ENCODE data around the gene KCNJ12.
"Not testable (repeated sequence)": the region's sequence is repeated elsewhere in the genome, so short reads cannot be mapped to it uniquely, and the experiment has no call there.

KCNJ12 gene

GRCh38 chr17:21376081-21376758 is at the start of gene KCNJ12:
KCNJ12 (plus strand) TSS chr17:21376357; CDS start chr17:21415343, 38,986 bp downstream.
- DNase-seq (ENCODE audit: low read depth) = no peak

DNA sequence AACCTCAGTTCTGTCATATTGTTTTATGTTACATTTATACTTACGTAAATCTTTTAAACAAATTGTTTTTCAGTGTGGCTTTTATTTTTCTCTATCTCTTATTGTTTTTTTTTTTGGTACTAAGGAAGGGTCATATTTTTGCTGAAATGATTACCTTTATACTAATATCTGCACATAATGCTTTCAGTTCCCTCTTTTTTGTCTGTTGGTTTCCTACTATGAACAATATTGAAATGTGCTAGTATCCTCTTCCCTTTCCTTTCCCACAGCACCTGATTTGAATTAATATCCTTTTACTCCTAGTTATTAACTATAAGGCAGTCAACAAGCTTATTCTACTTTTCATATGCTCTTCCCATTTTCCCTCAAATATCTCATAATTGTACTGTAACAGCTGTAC is 48.2 kb upstream of the KCNJ12 start:
- DNase-seq (ENCODE audit: low read depth) = not testable (repeated sequence)

DNA sequence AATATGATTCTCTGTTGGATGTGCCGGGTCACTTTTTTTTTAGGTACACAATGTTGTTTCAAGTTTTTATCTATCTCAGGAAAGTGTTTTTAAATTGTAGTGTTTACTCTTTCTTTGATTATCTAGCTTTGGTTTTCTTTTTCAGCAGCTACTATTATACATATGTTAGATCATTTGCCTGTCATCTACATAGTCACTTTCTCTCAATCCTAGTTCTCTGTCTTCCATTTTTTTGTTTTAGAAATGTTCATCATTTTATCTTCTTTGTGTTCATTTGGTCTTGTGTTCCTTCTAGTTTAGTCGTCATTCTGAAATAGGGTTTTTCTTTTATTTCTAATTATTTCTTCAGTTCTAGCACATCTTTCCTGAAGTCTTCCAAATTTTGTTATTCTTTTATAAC is 47.4 kb upstream of the KCNJ12 start:
- DNase-seq (ENCODE audit: low read depth) = not testable (repeated sequence)

- no peak for DNase-seq (ENCODE audit: low read depth)
Measured at GRCh38 chr17:21330436-21331160, 45.6 kb upstream of the KCNJ12 start.

- DNase-seq (ENCODE audit: low read depth) = not testable (repeated sequence)
Measured at GRCh38 chr17:21336541-21337294, 39.4 kb upstream of the KCNJ12 start.

GRCh38 chr17:21337981-21338625 is 38.1 kb upstream of the KCNJ12 start:
- not testable (repeated sequence) for DNase-seq (ENCODE audit: low read depth)

DNA sequence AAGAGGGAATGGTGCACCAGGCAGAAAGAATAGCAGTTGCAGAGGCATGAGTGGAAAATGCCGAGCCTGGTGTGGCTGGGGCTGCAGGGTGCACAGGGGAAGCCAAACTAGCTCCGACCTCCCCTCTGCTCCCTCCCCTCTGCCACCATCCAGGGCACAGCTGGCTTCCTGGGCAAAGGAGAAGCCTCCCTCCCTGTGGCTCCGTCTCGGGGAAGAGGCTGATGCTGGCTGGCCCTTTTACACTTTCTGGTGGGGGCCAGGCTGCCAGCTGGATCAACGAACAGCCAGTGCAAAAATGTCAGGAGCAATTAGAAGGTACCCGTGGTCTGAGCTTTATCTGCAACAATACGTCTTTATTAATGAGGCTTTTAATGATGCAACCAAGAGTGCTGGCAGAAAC is 37.1 kb upstream of the KCNJ12 start:
- no peak for DNase-seq (ENCODE audit: low read depth)

DNA sequence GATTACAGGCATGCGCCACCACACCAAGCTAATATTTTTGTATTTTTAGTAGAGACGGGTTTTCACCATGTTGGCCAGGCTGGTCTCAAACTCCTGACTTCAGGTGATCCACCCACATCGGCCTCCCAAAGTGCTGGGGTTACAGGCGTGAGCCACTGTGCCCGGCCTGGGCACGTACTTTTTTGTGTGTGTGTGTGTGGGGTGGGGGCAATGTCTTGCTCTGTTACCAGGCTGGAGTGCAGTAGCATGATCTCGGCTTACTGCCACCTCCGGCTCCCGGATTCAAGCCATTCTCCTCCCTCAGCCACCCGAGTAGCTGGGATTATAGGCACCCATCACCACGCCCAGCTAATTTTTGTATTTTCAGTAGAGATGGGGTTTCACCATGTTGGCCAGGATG is 36.6 kb upstream of the KCNJ12 start:
- DNase-seq (ENCODE audit: low read depth) = not testable (repeated sequence)

DNA sequence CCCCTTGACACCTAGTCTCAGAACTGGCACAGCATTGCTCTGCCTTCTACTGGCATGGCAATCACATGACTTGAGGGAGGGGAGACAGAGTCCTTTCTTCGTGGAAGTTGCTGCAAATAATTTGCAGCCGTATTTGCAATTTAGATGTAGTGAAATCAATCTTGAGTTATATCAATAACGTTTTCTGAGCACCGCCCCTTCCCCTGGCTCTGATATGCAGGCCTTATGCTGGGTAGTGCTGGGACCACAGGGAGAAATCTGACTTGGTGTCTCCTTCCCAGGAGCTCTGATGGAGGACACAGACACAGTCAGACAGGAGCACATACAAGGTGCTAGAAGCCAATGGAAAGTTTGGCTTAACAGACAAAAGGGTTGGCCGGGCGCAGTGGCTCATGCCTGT is 35.8 kb upstream of the KCNJ12 start:
- not testable (repeated sequence) for DNase-seq (ENCODE audit: low read depth)

DNA sequence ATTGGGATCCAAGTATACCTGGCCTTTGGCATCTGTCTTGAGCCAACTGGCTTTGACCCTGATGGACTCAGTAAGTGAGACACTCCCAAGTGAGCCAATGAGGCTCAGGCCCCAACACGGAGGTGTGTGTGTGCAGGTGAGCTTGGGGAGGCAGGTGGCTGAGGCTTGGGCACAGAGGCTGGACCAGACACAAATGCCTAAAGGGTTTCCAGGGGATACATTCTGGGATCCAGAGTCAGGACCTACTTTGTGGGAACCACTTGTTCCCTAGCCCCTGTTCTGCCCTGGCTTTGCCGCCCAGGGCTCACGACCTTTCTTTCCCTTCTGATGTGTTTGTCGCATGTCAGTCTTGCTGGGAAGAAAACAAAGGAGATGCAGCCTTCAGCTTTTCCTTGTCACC is 34.9 kb upstream of the KCNJ12 start:
- DNase-seq (ENCODE audit: low read depth) = not testable (repeated sequence)

DNA sequence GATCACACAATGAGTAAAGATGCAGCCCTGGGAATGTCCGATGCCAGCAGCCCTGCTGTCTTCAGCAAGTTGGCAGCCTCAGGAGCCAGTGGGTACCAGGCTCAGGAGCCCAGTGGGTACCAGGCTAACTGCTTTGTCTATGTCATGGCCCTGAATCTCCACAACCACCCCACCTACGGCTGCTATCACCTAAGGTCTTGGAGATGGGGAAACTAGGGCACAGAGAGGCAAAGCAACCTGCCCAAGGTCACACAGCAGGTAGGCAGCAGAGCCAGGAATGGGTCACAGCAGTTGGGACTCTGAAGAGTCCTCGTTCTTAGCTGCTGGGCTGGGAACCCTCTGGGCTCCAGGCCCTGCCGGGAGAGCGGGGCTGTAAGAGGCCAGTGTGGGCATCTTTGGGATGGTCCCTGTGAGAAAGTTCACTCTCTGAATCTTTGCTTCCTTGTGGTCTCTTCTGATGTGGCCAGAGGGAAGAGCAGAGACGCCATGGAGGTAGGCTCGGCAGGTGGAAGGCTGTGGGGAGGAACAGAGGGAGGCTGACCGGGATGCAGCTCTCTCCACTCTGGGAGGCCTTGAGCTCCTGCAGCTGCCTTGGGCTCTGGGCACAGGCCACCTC is 34.1 kb upstream of the KCNJ12 start:
- DNase-seq (ENCODE audit: low read depth) = not testable (repeated sequence)

DNA sequence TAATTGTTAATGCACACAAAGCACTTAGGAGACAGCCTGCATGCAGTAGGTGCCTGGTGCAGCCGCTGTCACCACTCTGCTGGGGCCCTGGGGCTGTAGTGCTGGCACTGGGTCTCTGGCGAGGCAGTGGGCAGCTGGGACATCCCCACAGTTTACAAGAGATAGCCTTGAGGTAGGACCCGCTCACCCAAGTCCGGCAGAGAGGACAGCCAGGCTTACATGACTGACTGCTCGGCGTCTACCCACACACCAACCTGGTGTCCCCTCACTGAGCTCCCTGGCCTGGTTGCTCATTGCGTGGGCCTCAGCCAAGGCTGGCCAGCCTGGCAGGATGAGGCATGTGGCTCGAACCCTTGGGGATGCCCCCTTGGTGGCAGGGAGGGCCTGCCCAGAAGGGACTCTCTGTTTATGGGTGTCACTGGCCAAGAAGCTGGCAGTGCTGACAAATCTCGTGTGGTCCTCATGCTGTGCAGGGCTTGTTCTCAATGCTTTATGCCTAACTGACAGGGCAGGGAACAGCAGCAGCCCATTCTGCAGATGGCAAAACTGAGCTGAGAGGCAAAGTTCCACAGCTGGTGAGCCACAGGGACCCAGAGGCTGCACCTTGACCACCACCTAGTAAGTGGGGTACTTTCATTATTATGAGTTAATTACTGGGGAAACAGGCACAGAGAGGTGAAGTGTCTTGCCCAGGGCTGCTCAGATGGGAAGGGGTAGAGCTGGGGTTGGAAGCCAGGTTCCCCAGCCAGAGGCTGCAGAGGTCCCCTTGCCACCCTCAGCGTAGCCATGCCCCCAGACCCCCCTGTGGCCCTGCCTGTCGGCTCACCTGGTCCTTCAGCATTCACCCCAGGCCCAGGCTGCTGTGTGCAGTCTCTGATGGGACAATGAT is 32.9 kb upstream of the KCNJ12 start:
- DNase-seq (ENCODE audit: low read depth) = not testable (repeated sequence)

DNA sequence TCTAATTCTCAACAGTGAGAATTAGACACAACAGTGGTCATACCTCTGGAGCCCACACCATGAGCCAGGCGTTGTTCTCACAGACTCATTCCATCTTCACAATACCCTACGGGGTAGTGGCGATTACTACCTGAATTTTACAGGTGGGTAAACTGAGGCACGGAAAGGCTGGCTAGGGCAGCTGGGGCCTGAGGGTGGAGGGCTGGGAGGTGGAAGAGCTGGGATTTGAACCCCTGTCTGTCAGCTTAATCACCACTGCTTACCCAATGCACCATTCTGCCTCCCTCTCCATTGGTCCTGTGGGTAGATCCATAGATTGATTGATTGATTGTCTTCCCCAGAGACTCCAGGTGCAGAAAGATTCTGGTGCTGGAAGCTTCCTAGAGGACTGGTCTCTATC is 31.4 kb upstream of the KCNJ12 start:
- DNase-seq (ENCODE audit: low read depth) = not testable (repeated sequence)

DNA sequence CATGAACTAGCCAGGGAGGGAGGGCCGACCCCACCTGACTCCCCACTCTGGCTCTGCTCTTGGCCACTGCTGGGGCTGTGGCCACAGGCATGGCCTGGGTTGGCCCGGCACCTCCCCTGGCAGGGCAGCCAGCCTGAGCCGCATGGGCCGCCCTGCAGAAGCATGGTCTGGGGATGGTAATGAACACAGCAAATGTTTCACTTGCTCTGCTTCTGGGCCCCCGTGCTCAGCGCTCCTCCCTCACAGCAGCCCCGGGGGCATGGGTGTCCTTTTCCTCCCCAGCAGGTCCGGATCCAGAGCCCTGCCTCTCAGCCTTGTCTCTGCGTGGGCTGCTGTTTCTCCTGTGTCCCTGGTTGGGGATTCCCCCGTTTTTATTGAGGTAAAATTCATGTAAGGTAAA is 30.9 kb upstream of the KCNJ12 start:
- no peak for DNase-seq (ENCODE audit: low read depth)

DNA sequence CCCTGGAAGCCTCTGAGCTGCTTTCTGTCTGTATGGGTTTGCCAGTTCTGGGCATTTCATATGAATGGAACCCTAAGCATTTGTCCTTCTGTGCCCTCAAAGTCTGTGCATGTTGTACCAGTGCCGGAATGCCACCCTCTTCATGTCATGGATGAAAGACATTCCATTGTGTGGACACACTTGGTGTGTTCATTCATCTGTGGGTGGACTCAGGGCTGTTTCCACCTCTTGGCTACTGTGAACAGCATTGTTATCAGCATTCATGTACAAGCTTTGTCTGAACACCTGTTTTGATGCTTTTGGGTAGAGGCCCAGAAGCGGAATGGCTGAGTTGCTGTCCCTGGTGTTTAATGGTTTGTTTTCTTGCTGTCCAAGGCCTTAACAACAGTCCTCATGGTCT is 30.1 kb upstream of the KCNJ12 start:
- DNase-seq (ENCODE audit: low read depth) = not testable (repeated sequence)

GRCh38 chr17:21346651-21347250 is 29.4 kb upstream of the KCNJ12 start:
- not testable (repeated sequence) for DNase-seq (ENCODE audit: low read depth)

GRCh38 chr17:21347660-21348059 is 28.5 kb upstream of the KCNJ12 start:
- DNase-seq (ENCODE audit: low read depth) = not testable (repeated sequence)

DNA sequence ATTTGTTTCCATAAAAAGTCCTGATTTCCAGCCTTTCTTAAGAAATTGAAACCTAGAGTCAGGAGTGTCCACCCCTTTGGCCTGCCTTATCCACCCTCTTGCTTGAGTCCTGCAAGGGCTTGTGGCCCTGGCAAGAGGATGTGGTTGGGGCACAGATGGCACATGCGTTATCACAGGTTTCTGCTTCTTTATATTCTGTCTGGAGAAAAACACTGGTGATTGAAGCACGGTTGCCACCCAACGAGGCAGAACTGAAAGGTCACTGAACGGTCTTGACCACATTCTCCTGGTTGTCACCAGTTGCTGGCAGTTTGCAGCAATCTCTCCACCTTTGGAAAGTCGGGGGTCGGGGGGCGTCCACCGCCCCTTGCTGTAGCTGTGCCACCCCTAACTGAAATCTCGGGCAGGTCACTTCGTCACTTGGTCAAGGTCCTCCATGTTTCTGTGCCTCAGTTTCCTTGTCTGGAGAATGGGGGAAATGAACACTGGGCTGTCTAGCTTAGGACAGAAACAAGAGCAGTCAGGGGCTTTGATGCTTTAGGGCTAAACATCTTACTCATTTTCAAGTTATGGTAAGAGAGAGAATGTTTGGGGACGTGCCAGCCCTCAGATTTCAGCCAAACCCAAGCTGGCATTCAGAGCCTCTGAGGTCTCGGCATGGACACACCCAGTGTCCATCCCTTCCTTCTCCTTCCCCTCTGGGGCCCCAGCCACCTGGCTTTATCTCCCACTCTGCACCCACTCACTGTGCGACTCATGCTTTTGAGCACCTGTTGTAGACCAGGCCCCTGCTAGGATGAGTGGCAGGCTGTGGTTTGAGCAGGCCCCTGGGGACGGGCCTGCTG is 27.9 kb upstream of the KCNJ12 start:
- not testable (repeated sequence) for DNase-seq (ENCODE audit: low read depth)

- not testable (repeated sequence) for DNase-seq (ENCODE audit: low read depth)
Measured at GRCh38 chr17:21348926-21349261, 27.3 kb upstream of the KCNJ12 start.
